Activated naive CD8-positive, alpha-beta T cell treated with anti-CD3 and anti-CD28 coated beads, Interleukin-2, amount 50 U/mL, for 24 hours (primary cell): ENCODE results near the gene GPRC5D.
A peak's percentile ranks its signal among the peaks of the same experiment; 100 is the strongest.

ENCODE experiments used
- ATAC-seq: fragments of 150-1000 bp; cut with Tn5 transposase; one replicate; pipeline ENCODE4 v1.10.0; 2021
- DNase-seq: peaks from one replicate; pipeline ENCODE4 v3.0.0; 2021
- H3K27ac Mint-ChIP-seq: one replicate; pipeline ENCODE4 v1.8.0; 2021; ENCODE audit warnings: mild to moderate bottlenecking, mixed read lengths
- H3K27me3 Mint-ChIP-seq: one replicate; pipeline ENCODE4 v1.8.0; 2021; ENCODE audit warnings: mixed read lengths
- H3K36me3 Mint-ChIP-seq: one replicate; pipeline ENCODE4 v1.8.0; 2021; ENCODE audit warnings: low read depth, mixed read lengths
- H3K4me1 Mint-ChIP-seq: one replicate; pipeline ENCODE4 v1.8.0; 2021; ENCODE audit warnings: mixed read lengths
- H3K4me3 Mint-ChIP-seq: one replicate; pipeline ENCODE4 v1.8.0; 2021; ENCODE audit warnings: mild to moderate bottlenecking, moderate library complexity, mixed read lengths
- H3K9me3 Mint-ChIP-seq: one replicate; pipeline ENCODE4 v1.8.0; 2021; ENCODE audit warnings: mixed read lengths

GPRC5D gene

GRCh38 chr12:12960639-12961209, 8.8 kb upstream of the GPRC5D start:
- Mint-ChIP-seq H3K27me3 (no peaks in the 10 kb centered on the region), H3K9me3 (no peaks in the 10 kb centered on the region), H3K4me3 (no peak overlapping the region), H3K36me3 (no peaks in the 10 kb centered on the region), H3K27ac (no peak overlapping the region), H3K4me1 (peaks cover 5% of the 10 kb centered on the region)
- DNase-seq (no peak), ATAC-seq (no peak)

- no peak for DNase-seq
- H3K4me1 Mint-ChIP-seq: no peaks in the 10 kb centered on the region
- ATAC-seq: no peak
- H3K9me3 Mint-ChIP-seq: no peaks in the 10 kb centered on the region
- H3K36me3 Mint-ChIP-seq: no peaks in the 10 kb centered on the region
- no peak overlapping the region for H3K4me3 Mint-ChIP-seq
- H3K27me3 Mint-ChIP-seq: no peaks in the 10 kb centered on the region
- no peak overlapping the region for H3K27ac Mint-ChIP-seq
Measured at GRCh38 chr12:12958886-12959285, 6.9 kb upstream of the GPRC5D start.

- no peak for DNase-seq
- ATAC-seq: no peak
- H3K36me3 Mint-ChIP-seq: no peaks in the 10 kb centered on the region
- no peaks in the 10 kb centered on the region for H3K4me1 Mint-ChIP-seq
- H3K4me3 Mint-ChIP-seq: no peak overlapping the region
- H3K9me3 Mint-ChIP-seq: no peaks in the 10 kb centered on the region
- H3K27me3 Mint-ChIP-seq: no peaks in the 10 kb centered on the region
- no peak overlapping the region for H3K27ac Mint-ChIP-seq
Measured at GRCh38 chr12:12954878-12955625, 3.1 kb upstream of the GPRC5D start.

- H3K4me3 Mint-ChIP-seq: no peak overlapping the region
- DNase-seq (no peak), ATAC-seq (no peak)
- H3K27me3 Mint-ChIP-seq: no peaks in the 10 kb centered on the region
- no peak overlapping the region for H3K27ac Mint-ChIP-seq
- no peaks in the 10 kb centered on the region for H3K36me3 Mint-ChIP-seq
- H3K4me1 Mint-ChIP-seq: no peaks in the 10 kb centered on the region
- no peaks in the 10 kb centered on the region for H3K9me3 Mint-ChIP-seq
Measured at GRCh38 chr12:12954356-12954755, 2.4 kb upstream of the GPRC5D start.

GRCh38 chr12:12951504-12951903, 466 bp downstream of the GPRC5D start:
- peaks cover 6% of the 10 kb centered on the region for H3K4me1 Mint-ChIP-seq
- ATAC-seq (no peak), DNase-seq (no peak)
- no peak overlapping the region for H3K27ac Mint-ChIP-seq
- H3K27me3 Mint-ChIP-seq: no peaks in the 10 kb centered on the region
- H3K9me3 Mint-ChIP-seq: no peaks in the 10 kb centered on the region
- no peaks in the 10 kb centered on the region for H3K36me3 Mint-ChIP-seq
- no peak overlapping the region for H3K4me3 Mint-ChIP-seq

- Mint-ChIP-seq H3K27me3 (no peaks in the 10 kb centered on the region), H3K27ac (peak overlapping the region; percentile 29), H3K4me1 (peaks cover 6% of the 10 kb centered on the region), H3K4me3 (no peak overlapping the region), H3K9me3 (no peaks in the 10 kb centered on the region), H3K36me3 (no peaks in the 10 kb centered on the region)
- DNase-seq (no peak), ATAC-seq (no peak)
Measured at GRCh38 chr12:12947902-12948301, 4.1 kb downstream of the GPRC5D start.

- Mint-ChIP-seq H3K36me3 (no peaks in the 10 kb centered on the region), H3K9me3 (no peaks in the 10 kb centered on the region), H3K4me3 (no peak overlapping the region), H3K27ac (no peak overlapping the region), H3K27me3 (no peaks in the 10 kb centered on the region), H3K4me1 (peaks cover 6% of the 10 kb centered on the region)
- DNase-seq (no peak), ATAC-seq (no peak)
Measured at GRCh38 chr12:12946686-12947355, 5.1 kb downstream of the GPRC5D start.

GRCh38 chr12:12945591-12945990, 6.4 kb downstream of the GPRC5D start:
- DNase-seq (no peak), ATAC-seq (no peak)
- Mint-ChIP-seq H3K4me3 (no peak overlapping the region), H3K27me3 (no peaks in the 10 kb centered on the region), H3K36me3 (no peaks in the 10 kb centered on the region), H3K9me3 (no peaks in the 10 kb centered on the region), H3K4me1 (peaks cover 6% of the 10 kb centered on the region), H3K27ac (no peak overlapping the region)

- no peaks in the 10 kb centered on the region for H3K36me3 Mint-ChIP-seq
- ATAC-seq: no peak
- peaks cover 6% of the 10 kb centered on the region for H3K4me1 Mint-ChIP-seq
- H3K4me3 Mint-ChIP-seq: no peak overlapping the region
- no peak overlapping the region for H3K27ac Mint-ChIP-seq
- no peaks in the 10 kb centered on the region for H3K9me3 Mint-ChIP-seq
- no peaks in the 10 kb centered on the region for H3K27me3 Mint-ChIP-seq
- DNase-seq: no peak
Measured at GRCh38 chr12:12943586-12944260, 8.2 kb downstream of the GPRC5D start.

- Mint-ChIP-seq H3K9me3 (no peaks in the 10 kb centered on the region), H3K4me1 (no peaks in the 10 kb centered on the region), H3K27me3 (no peaks in the 10 kb centered on the region), H3K27ac (no peak overlapping the region), H3K4me3 (no peak overlapping the region), H3K36me3 (no peaks in the 10 kb centered on the region)
- ATAC-seq: no peak
- no peak for DNase-seq
Measured at GRCh38 chr12:12941450-12942350, 10.3 kb downstream of the GPRC5D start.

GRCh38 chr12:12939888-12940287, 12.1 kb downstream of the GPRC5D start:
- Mint-ChIP-seq H3K36me3 (no peaks in the 10 kb centered on the region), H3K4me3 (no peak overlapping the region), H3K9me3 (no peaks in the 10 kb centered on the region), H3K4me1 (no peaks in the 10 kb centered on the region), H3K27ac (no peak overlapping the region), H3K27me3 (no peaks in the 10 kb centered on the region)
- no peak for ATAC-seq
- DNase-seq: no peak

- no peaks in the 10 kb centered on the region for H3K27me3 Mint-ChIP-seq
- H3K9me3 Mint-ChIP-seq: no peaks in the 10 kb centered on the region
- H3K4me1 Mint-ChIP-seq: no peaks in the 10 kb centered on the region
- DNase-seq (no peak), ATAC-seq (no peak)
- no peak overlapping the region for H3K27ac Mint-ChIP-seq
- no peak overlapping the region for H3K4me3 Mint-ChIP-seq
- H3K36me3 Mint-ChIP-seq: no peaks in the 10 kb centered on the region
Measured at GRCh38 chr12:12938541-12938940, 13.4 kb downstream of the GPRC5D start.

- Mint-ChIP-seq H3K9me3 (no peaks in the 10 kb centered on the region), H3K36me3 (no peaks in the 10 kb centered on the region), H3K27me3 (no peaks in the 10 kb centered on the region), H3K4me3 (no peak overlapping the region), H3K4me1 (no peaks in the 10 kb centered on the region), H3K27ac (no peak overlapping the region)
- no peak for ATAC-seq
- DNase-seq: no peak
Measured at GRCh38 chr12:12936983-12937491, 14.9 kb downstream of the GPRC5D start.

GRCh38 chr12:12934556-12934955, 17.4 kb downstream of the GPRC5D start:
- no peaks in the 10 kb centered on the region for H3K4me1 Mint-ChIP-seq
- H3K4me3 Mint-ChIP-seq: no peak overlapping the region
- H3K27ac Mint-ChIP-seq: no peak overlapping the region
- DNase-seq: no peak
- no peaks in the 10 kb centered on the region for H3K36me3 Mint-ChIP-seq
- ATAC-seq: no peak
- H3K9me3 Mint-ChIP-seq: no peaks in the 10 kb centered on the region
- no peaks in the 10 kb centered on the region for H3K27me3 Mint-ChIP-seq
